Activated T-cell treated with anti-CD3 and anti-CD28 coated beads, Interleukin-2, amount 50 U/mL, for 24 hours (primary cell): Measurements from ENCODE around the gene NUP35.
A peak's percentile ranks its signal among the peaks of the same experiment; 100 is the strongest.
"Not testable (repeated sequence)": the region's sequence is repeated elsewhere in the genome, so short reads cannot be mapped to it uniquely, and the experiment has no call there.

Source experiments
- DNase-seq: peaks from one replicate; pipeline ENCODE4 v3.0.0-alpha.2; 2020
- H3K27ac Mint-ChIP-seq: 2 replicates; pipeline ENCODE4 v1.8.0; 2020; ENCODE audit warnings: mild to moderate bottlenecking, mixed read lengths
- H3K27me3 Mint-ChIP-seq: 2 replicates; pipeline ENCODE4 v1.8.0; 2020; ENCODE audit warnings: mixed read lengths
- H3K36me3 Mint-ChIP-seq: 2 replicates; pipeline ENCODE4 v1.8.0; 2020; ENCODE audit warnings: low read depth, mixed read lengths
- H3K4me1 Mint-ChIP-seq: 2 replicates; pipeline ENCODE4 v1.8.0; 2020; ENCODE audit warnings: low read depth, mixed read lengths
- H3K4me3 Mint-ChIP-seq: 2 replicates; pipeline ENCODE4 v1.8.0; 2020; ENCODE audit warnings: mild to moderate bottlenecking, moderate library complexity, mixed read lengths
- H3K9me3 Mint-ChIP-seq: 2 replicates; pipeline ENCODE4 v1.8.0; 2020; ENCODE audit warnings: mixed read lengths

NUP35 gene

GRCh38 chr2:183117226-183117625 lies 7.0 kb upstream of the NUP35 start:
- no peak for DNase-seq
- Mint-ChIP-seq H3K4me3 (no peak overlapping the region), H3K4me1 (no peaks in the 10 kb centered on the region), H3K36me3 (no peaks in the 10 kb centered on the region), H3K27ac (no peak overlapping the region), H3K9me3 (no peaks in the 10 kb centered on the region), H3K27me3 (peaks cover 26% of the 10 kb centered on the region)

- Mint-ChIP-seq H3K4me1 (peaks cover 37% of the 10 kb centered on the region), H3K9me3 (no peaks in the 10 kb centered on the region), H3K27ac (peak overlapping the region; percentile 99), H3K36me3 (peaks cover 42% of the 10 kb centered on the region), H3K4me3 (peak overlapping the region; percentile 97), H3K27me3 (peaks cover 26% of the 10 kb centered on the region)
- DNase-seq, result peak; percentile 33
These were observed 905 bp upstream of the NUP35 start for GRCh38 chr2:183123117-183123958.

- H3K27ac Mint-ChIP-seq, result peak overlapping the region; percentile 99
- peak overlapping the region; percentile 97 for H3K4me3 Mint-ChIP-seq
- H3K4me1 Mint-ChIP-seq, result peaks cover 39% of the 10 kb centered on the region
- H3K9me3 Mint-ChIP-seq, result no peaks in the 10 kb centered on the region
- peaks cover 21% of the 10 kb centered on the region for H3K27me3 Mint-ChIP-seq
- no peak for DNase-seq
- peaks cover 48% of the 10 kb centered on the region for H3K36me3 Mint-ChIP-seq
These were observed 353 bp upstream of the NUP35 start for GRCh38 chr2:183123959-183124221.

- peak overlapping the region; percentile 99 for H3K27ac Mint-ChIP-seq
- peaks cover 43% of the 10 kb centered on the region for H3K4me1 Mint-ChIP-seq
- H3K4me3 Mint-ChIP-seq, result peak overlapping the region; percentile 97
- peaks cover 15% of the 10 kb centered on the region for H3K27me3 Mint-ChIP-seq
- H3K9me3 Mint-ChIP-seq, result no peaks in the 10 kb centered on the region
- H3K36me3 Mint-ChIP-seq, result peaks cover 57% of the 10 kb centered on the region
- no peak for DNase-seq
These were observed 663 bp downstream of the NUP35 start for GRCh38 chr2:183124957-183125255.

GRCh38 chr2:183125659-183126341 lies 1.6 kb downstream of the NUP35 start:
- DNase-seq, result no peak
- Mint-ChIP-seq H3K27ac (peak overlapping the region; percentile 99), H3K36me3 (peaks cover 64% of the 10 kb centered on the region), H3K4me1 (peaks cover 46% of the 10 kb centered on the region), H3K4me3 (peak overlapping the region; percentile 97), H3K27me3 (peaks cover 8% of the 10 kb centered on the region), H3K9me3 (no peaks in the 10 kb centered on the region)

GRCh38 chr2:183126635-183127034 lies 2.4 kb downstream of the NUP35 start:
- H3K4me3 Mint-ChIP-seq, result peak overlapping the region; percentile 97

GRCh38 chr2:183134016-183134415 lies 9.8 kb downstream of the NUP35 start:
- no peak for DNase-seq
- Mint-ChIP-seq H3K9me3 (no peaks in the 10 kb centered on the region), H3K27ac (no peak overlapping the region), H3K27me3 (no peaks in the 10 kb centered on the region), H3K36me3 (peaks cover 87% of the 10 kb centered on the region), H3K4me3 (no peak overlapping the region), H3K4me1 (peaks cover 22% of the 10 kb centered on the region)

More at GRCh38 chr2:183126635-183127034, 2.4 kb downstream of the NUP35 start:
- H3K27me3 Mint-ChIP-seq, result peaks cover 6% of the 10 kb centered on the region
- H3K4me1 Mint-ChIP-seq, result peaks cover 49% of the 10 kb centered on the region
- no peak overlapping the region for H3K27ac Mint-ChIP-seq
- DNase-seq, result no peak
- H3K36me3 Mint-ChIP-seq, result peaks cover 73% of the 10 kb centered on the region
- H3K9me3 Mint-ChIP-seq, result no peaks in the 10 kb centered on the region

- Mint-ChIP-seq H3K4me3 (no peak overlapping the region), H3K36me3 (peaks cover 93% of the 10 kb centered on the region), H3K27me3 (no peaks in the 10 kb centered on the region), H3K27ac (no peak overlapping the region), H3K4me1 (peaks cover 15% of the 10 kb centered on the region), H3K9me3 (peaks cover 6% of the 10 kb centered on the region)
- no peak for DNase-seq
These were observed 24.7 kb downstream of the NUP35 start for GRCh38 chr2:183148955-183149354.

- no peak for DNase-seq
- H3K27me3 Mint-ChIP-seq, result no peaks in the 10 kb centered on the region
- H3K36me3 Mint-ChIP-seq, result peaks cover 93% of the 10 kb centered on the region
These were observed 25.2 kb downstream of the NUP35 start for GRCh38 chr2:183149489-183149888.

GRCh38 chr2:183152280-183152679 lies 28.0 kb downstream of the NUP35 start:
- H3K4me1 Mint-ChIP-seq, result peaks cover 12% of the 10 kb centered on the region
- H3K27me3 Mint-ChIP-seq, H3K27ac Mint-ChIP-seq, DNase-seq, H3K9me3 Mint-ChIP-seq, H3K4me3 Mint-ChIP-seq: not testable (repeated sequence)
- H3K36me3 Mint-ChIP-seq, result peaks cover 84% of the 10 kb centered on the region

More at GRCh38 chr2:183149489-183149888, 25.2 kb downstream of the NUP35 start:
- Mint-ChIP-seq H3K27ac (no peak overlapping the region), H3K9me3 (peaks cover 1% of the 10 kb centered on the region), H3K4me3 (no peak overlapping the region), H3K4me1 (peaks cover 15% of the 10 kb centered on the region)

- Mint-ChIP-seq H3K4me1 (peaks cover 7% of the 10 kb centered on the region), H3K4me3 (no peak overlapping the region), H3K27ac (no peak overlapping the region), H3K27me3 (no peaks in the 10 kb centered on the region), H3K36me3 (peaks cover 83% of the 10 kb centered on the region), H3K9me3 (no peaks in the 10 kb centered on the region)
- no peak for DNase-seq
These were observed 29.7 kb downstream of the NUP35 start for GRCh38 chr2:183153967-183154366.

GRCh38 chr2:183154772-183155171 lies 30.5 kb downstream of the NUP35 start:
- H3K27ac Mint-ChIP-seq, H3K4me1 Mint-ChIP-seq: not testable (repeated sequence)
- H3K36me3 Mint-ChIP-seq, result peaks cover 87% of the 10 kb centered on the region

GRCh38 chr2:183157131-183157530 lies 32.9 kb downstream of the NUP35 start:
- Mint-ChIP-seq H3K9me3 (no peaks in the 10 kb centered on the region), H3K36me3 (peaks cover 84% of the 10 kb centered on the region), H3K4me1 (no peaks in the 10 kb centered on the region), H3K4me3 (no peak overlapping the region), H3K27me3 (no peaks in the 10 kb centered on the region), H3K27ac (no peak overlapping the region)
- no peak for DNase-seq

More at GRCh38 chr2:183154772-183155171, 30.5 kb downstream of the NUP35 start:
- not testable (repeated sequence) for DNase-seq, H3K4me3 Mint-ChIP-seq, H3K27me3 Mint-ChIP-seq, H3K9me3 Mint-ChIP-seq

GRCh38 chr2:183162362-183162761 lies 38.1 kb downstream of the NUP35 start:
- Mint-ChIP-seq H3K4me1 (no peaks in the 10 kb centered on the region), H3K36me3 (peaks cover 91% of the 10 kb centered on the region), H3K27me3 (no peaks in the 10 kb centered on the region), H3K9me3 (peaks cover 5% of the 10 kb centered on the region), H3K27ac (no peak overlapping the region), H3K4me3 (no peak overlapping the region)
- no peak for DNase-seq
